ENCODE measurements around the gene CCDC188.

DNA sequence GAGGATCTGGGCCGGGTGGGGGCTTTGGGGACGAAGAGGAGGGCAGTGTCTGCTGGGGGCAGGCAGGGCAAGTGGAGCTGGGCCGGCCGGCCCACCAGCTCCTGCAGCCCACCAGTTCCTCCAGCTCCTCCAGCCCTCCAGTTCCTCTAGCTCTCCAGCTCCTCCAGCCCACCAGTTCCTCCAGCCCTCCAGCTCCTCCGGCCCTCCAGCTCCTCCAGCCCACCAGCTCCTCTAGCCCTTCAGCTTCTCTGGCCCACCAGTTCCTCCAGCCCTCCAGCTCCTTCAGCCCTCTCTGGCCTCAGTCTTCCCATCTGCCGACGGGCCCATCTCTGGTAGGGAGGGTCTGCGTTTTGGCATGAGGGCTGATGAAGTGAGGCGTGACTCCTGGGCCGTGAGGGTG is 9.2 kb upstream of the CCDC188 start:
- no peak for TF ChIP-seq POLR2A (IDR thresholded peaks at IDR 0.05; ENCODE audit: low read depth, low read length)
- TF ChIP-seq, protein P1, sequence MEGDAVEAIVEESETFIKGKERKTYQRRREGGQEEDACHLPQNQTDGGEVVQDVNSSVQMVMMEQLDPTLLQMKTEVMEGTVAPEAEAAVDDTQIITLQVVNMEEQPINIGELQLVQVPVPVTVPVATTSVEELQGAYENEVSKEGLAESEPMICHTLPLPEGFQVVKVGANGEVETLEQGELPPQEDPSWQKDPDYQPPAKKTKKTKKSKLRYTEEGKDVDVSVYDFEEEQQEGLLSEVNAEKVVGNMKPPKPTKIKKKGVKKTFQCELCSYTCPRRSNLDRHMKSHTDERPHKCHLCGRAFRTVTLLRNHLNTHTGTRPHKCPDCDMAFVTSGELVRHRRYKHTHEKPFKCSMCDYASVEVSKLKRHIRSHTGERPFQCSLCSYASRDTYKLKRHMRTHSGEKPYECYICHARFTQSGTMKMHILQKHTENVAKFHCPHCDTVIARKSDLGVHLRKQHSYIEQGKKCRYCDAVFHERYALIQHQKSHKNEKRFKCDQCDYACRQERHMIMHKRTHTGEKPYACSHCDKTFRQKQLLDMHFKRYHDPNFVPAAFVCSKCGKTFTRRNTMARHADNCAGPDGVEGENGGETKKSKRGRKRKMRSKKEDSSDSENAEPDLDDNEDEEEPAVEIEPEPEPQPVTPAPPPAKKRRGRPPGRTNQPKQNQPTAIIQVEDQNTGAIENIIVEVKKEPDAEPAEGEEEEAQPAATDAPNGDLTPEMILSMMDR (conservative IDR thresholded peaks at IDR 0.05; ENCODE audit: low read depth, low read length) = no peak
- no peak for TF ChIP-seq RCOR1 (IDR thresholded peaks at IDR 0.05; ENCODE audit: insufficient replicate concordance, low read length)
- no peak for TF ChIP-seq FOS (IDR thresholded peaks at IDR 0.05; ENCODE audit: low read depth, low read length)
- no peak for TF ChIP-seq RAD21 (IDR thresholded peaks at IDR 0.05; ENCODE audit: low read length)
- TF ChIP-seq SMC3 (IDR thresholded peaks at IDR 0.05; ENCODE audit: low read depth, low read length) = no peak
- no peak for TF ChIP-seq MAZ (IDR thresholded peaks at IDR 0.05; ENCODE audit: borderline replicate concordance, low read depth, low read length)
- TF ChIP-seq MXI1 (IDR thresholded peaks at IDR 0.05; ENCODE audit: borderline replicate concordance, low read depth, low read length) = no peak
- TF ChIP-seq, protein P2, sequence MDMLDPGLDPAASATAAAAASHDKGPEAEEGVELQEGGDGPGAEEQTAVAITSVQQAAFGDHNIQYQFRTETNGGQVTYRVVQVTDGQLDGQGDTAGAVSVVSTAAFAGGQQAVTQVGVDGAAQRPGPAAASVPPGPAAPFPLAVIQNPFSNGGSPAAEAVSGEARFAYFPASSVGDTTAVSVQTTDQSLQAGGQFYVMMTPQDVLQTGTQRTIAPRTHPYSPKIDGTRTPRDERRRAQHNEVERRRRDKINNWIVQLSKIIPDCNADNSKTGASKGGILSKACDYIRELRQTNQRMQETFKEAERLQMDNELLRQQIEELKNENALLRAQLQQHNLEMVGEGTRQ (IDR thresholded peaks at IDR 0.05; ENCODE audit: low read depth, low read length) = no peak
- no peak for TF ChIP-seq CHD1 (IDR thresholded peaks at IDR 0.05; ENCODE audit: low read depth, low read length)
- TF ChIP-seq MAFK (IDR thresholded peaks at IDR 0.05; ENCODE audit: low read depth, low read length) = no peak
